K562 (cell line): Measurements from ENCODE around the gene HKDC1. TPM values are rescaled to one million over a fixed set of nuclear protein-coding genes. Genes with fewer than 3 reads are reported as not detected.

Experiments
- ARID3A ChIP-seq: IDR thresholded peaks from 2 replicates; pipeline ENCODE4 v1.6.1; 2012; ENCODE audit warnings: low read depth, low read length, improper control_type of control experiment, borderline replicate concordance
- C11orf30 ChIP-seq: fragments of 450-650 bp; IDR thresholded peaks from 2 replicates; pipeline ENCODE4 v1.6.1; 2016; ENCODE audit warnings: low read depth, mild to moderate bottlenecking
- E4F1 ChIP-seq: fragments of 250-450 bp; sonication (Bioruptor Pico); IDR thresholded peaks from 2 replicates; pipeline ENCODE4 v1.5.0; 2021; ENCODE audit warnings: mild to moderate bottlenecking, borderline replicate concordance
- EP300 ChIP-seq: IDR thresholded peaks from 2 replicates; pipeline ENCODE4 v1.6.1; 2012; ENCODE audit warnings: low read length, improper control_type of control experiment
- MAFF ChIP-seq: IDR thresholded peaks from 2 replicates; pipeline ENCODE4 v1.6.1; 2012; ENCODE audit warnings: low read length, improper control_type of control experiment
- NCOA6 ChIP-seq: fragments of 450-650 bp; IDR thresholded peaks from 2 replicates; pipeline ENCODE4 v1.6.1; 2017; ENCODE audit warnings: mild to moderate bottlenecking
- RBBP5 ChIP-seq: fragments of 200-600 bp; sonication (generic); IDR thresholded peaks from 2 replicates; pipeline ENCODE4 v1.6.1; 2012; ENCODE audit warnings: borderline replicate concordance, mild to moderate bottlenecking, low read length, control low read depth, inconsistent platforms; ENCODE audit not compliant: insufficient read depth, poor library complexity, severe bottlenecking
- SMARCC2 ChIP-seq: fragments of 450-650 bp; IDR thresholded peaks from 2 replicates; pipeline ENCODE4 v1.6.1; 2017; ENCODE audit warnings: antibody characterized with exemption, moderate library complexity, mild to moderate bottlenecking, low read depth
- ZNF707 ChIP-seq: fragments of 250-450 bp; sonication (Bioruptor Pico); conservative IDR thresholded peaks from 2 replicates; pipeline ENCODE4 v1.8.0; 2022; ENCODE audit warnings: inconsistent platforms, mild to moderate bottlenecking, moderate library complexity
- polyA plus RNA-seq, 8 experiments: library from polyadenylated mRNA; depleted of rRNA in 4 of 8; stranded (reverse) in 5 of 8; unstranded in 3 of 8; fragments of >200 nt; fragmentation: Nextera tagmentation in 2 of 8; fragmentation: Illumina TruSeq in 1 of 8; extraction: Ambion mirVana in 2 of 8; extraction: Trizol in 1 of 8; gene quantifications; 2 replicates each; pipeline versions ENCODE4 v1.2.1 to v1.2.3, GENCODE V29; 2011 to 2014; ENCODE audit warnings: inconsistent platforms in 1 of 8, missing spikeins in 1 of 8
- total RNA-seq, 7 experiments: library from RNA; depleted of rRNA in 6 of 7; stranded (reverse); fragments of >200 nt in 6 of 7; fragmentation: Illumina TruSeq in 2 of 7; extraction: Trizol in 2 of 7; gene quantifications; 2 replicates each; pipeline versions ENCODE4 v1.2.1 to v1.2.3, GENCODE V29; 2011 to 2021; ENCODE audit warnings: low replicate concordance in 1 of 7
- TF ChIP-seq, protein P1 (sequence below), 2 experiments: fragments of 450-650 bp; IDR thresholded peaks; 2 replicates each; pipeline ENCODE4 v1.6.1; 2018; ENCODE audit warnings: mild to moderate bottlenecking in 2 of 2, low read depth in 1 of 2; ENCODE audit not compliant: partially characterized antibody in 2 of 2
- TF ChIP-seq, protein P2 (sequence below): fragments of 450-650 bp; IDR thresholded peaks from 2 replicates; pipeline ENCODE4 v1.6.1; 2017; ENCODE audit warnings: antibody characterized with exemption
- TF ChIP-seq, protein P3 (sequence below): sonication (generic); formaldehyde crosslinking; IDR thresholded peaks from 2 replicates; pipeline ENCODE4 v1.8.1; 2022; ENCODE audit warnings: missing genetic modification reagents

The HKDC1 gene
- total and polyA plus RNA-seq, 9 of the 15 experiments (the other 6 are each of a cell fraction or from before 2014, with no cell fraction given), result 0.04 to 0.22 (median 0.11) TPM; not detected in 5

GRCh38 chr10:69222157-69223027 lies 2.3 kb downstream of the HKDC1 start (continued):
- TF ChIP-seq, protein P1, sequence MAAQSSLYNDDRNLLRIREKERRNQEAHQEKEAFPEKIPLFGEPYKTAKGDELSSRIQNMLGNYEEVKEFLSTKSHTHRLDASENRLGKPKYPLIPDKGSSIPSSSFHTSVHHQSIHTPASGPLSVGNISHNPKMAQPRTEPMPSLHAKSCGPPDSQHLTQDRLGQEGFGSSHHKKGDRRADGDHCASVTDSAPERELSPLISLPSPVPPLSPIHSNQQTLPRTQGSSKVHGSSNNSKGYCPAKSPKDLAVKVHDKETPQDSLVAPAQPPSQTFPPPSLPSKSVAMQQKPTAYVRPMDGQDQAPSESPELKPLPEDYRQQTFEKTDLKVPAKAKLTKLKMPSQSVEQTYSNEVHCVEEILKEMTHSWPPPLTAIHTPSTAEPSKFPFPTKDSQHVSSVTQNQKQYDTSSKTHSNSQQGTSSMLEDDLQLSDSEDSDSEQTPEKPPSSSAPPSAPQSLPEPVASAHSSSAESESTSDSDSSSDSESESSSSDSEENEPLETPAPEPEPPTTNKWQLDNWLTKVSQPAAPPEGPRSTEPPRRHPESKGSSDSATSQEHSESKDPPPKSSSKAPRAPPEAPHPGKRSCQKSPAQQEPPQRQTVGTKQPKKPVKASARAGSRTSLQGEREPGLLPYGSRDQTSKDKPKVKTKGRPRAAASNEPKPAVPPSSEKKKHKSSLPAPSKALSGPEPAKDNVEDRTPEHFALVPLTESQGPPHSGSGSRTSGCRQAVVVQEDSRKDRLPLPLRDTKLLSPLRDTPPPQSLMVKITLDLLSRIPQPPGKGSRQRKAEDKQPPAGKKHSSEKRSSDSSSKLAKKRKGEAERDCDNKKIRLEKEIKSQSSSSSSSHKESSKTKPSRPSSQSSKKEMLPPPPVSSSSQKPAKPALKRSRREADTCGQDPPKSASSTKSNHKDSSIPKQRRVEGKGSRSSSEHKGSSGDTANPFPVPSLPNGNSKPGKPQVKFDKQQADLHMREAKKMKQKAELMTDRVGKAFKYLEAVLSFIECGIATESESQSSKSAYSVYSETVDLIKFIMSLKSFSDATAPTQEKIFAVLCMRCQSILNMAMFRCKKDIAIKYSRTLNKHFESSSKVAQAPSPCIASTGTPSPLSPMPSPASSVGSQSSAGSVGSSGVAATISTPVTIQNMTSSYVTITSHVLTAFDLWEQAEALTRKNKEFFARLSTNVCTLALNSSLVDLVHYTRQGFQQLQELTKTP (IDR thresholded peaks at IDR 0.05; ENCODE audit: low read depth in 1 of 2, partially characterized antibody in 2 of 2), result peak; percentile 28 to 78
- peak; percentile 61 for TF ChIP-seq EP300
- TF ChIP-seq ZNF707 (CRISPR knock-in tag), result no peak
- TF ChIP-seq RBBP5, result peak; percentile 54
- peak; percentile 78 for TF ChIP-seq MAFF
- TF ChIP-seq E4F1 (CRISPR knock-in tag), result no peak
- peak; percentile 85 for TF ChIP-seq C11orf30
- TF ChIP-seq, protein P2, sequence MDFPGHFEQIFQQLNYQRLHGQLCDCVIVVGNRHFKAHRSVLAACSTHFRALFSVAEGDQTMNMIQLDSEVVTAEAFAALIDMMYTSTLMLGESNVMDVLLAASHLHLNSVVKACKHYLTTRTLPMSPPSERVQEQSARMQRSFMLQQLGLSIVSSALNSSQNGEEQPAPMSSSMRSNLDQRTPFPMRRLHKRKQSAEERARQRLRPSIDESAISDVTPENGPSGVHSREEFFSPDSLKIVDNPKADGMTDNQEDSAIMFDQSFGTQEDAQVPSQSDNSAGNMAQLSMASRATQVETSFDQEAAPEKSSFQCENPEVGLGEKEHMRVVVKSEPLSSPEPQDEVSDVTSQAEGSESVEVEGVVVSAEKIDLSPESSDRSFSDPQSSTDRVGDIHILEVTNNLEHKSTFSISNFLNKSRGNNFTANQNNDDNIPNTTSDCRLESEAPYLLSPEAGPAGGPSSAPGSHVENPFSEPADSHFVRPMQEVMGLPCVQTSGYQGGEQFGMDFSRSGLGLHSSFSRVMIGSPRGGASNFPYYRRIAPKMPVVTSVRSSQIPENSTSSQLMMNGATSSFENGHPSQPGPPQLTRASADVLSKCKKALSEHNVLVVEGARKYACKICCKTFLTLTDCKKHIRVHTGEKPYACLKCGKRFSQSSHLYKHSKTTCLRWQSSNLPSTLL, result no peak
- TF ChIP-seq SMARCC2, result peak; percentile 84; the same call in 1 of the 2 replicates
- TF ChIP-seq NCOA6, result no peak
- TF ChIP-seq, protein P3, sequence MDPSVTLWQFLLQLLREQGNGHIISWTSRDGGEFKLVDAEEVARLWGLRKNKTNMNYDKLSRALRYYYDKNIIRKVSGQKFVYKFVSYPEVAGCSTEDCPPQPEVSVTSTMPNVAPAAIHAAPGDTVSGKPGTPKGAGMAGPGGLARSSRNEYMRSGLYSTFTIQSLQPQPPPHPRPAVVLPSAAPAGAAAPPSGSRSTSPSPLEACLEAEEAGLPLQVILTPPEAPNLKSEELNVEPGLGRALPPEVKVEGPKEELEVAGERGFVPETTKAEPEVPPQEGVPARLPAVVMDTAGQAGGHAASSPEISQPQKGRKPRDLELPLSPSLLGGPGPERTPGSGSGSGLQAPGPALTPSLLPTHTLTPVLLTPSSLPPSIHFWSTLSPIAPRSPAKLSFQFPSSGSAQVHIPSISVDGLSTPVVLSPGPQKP (CRISPR knock-in tag), result no peak
- TF ChIP-seq ARID3A, result peak; percentile 96; the same call in 1 of the 2 replicates
